ENCODE results near the gene NPPA. TPM values are rescaled to one million over a fixed set of nuclear protein-coding genes. Genes with fewer than 3 reads are reported as not detected.

Gene NPPA
- total RNA-seq, 1 donor from 2014 or later: not detected

- no peak overlapping the region for H3K4me3 Mint-ChIP-seq (ENCODE audit: unreplicated experiment)
- H3K9me3 Mint-ChIP-seq (ENCODE audit: low read depth): no peaks in the 10 kb centered on the region
- TF ChIP-seq CTCF (IDR thresholded peaks at IDR 0.05): no peak
- H3K27ac Mint-ChIP-seq (ENCODE audit: unreplicated experiment): no peak overlapping the region
- H3K4me1 Mint-ChIP-seq (ENCODE audit: low read depth): no peaks in the 10 kb centered on the region
- H3K36me3 Mint-ChIP-seq (ENCODE audit: low read depth): peaks cover 4% of the 10 kb centered on the region
- H3K27me3 Mint-ChIP-seq (ENCODE audit: low read depth): peaks cover 6% of the 10 kb centered on the region
- DNase-seq (ENCODE audit: low spot score): no peak
Measured at GRCh38 chr1:11851180-11851579, 3.6 kb upstream of the NPPA start.

- H3K36me3 Mint-ChIP-seq (ENCODE audit: low read depth): peaks cover 8% of the 10 kb centered on the region
- no peak overlapping the region for H3K27ac Mint-ChIP-seq (ENCODE audit: unreplicated experiment)
- H3K9me3 Mint-ChIP-seq (ENCODE audit: low read depth): no peaks in the 10 kb centered on the region
- peaks cover 6% of the 10 kb centered on the region for H3K27me3 Mint-ChIP-seq (ENCODE audit: low read depth)
- H3K4me1 Mint-ChIP-seq (ENCODE audit: low read depth): no peaks in the 10 kb centered on the region
- no peak overlapping the region for H3K4me3 Mint-ChIP-seq (ENCODE audit: unreplicated experiment)
- no peak for TF ChIP-seq CTCF (IDR thresholded peaks at IDR 0.05)
- no peak for DNase-seq (ENCODE audit: low spot score)
Measured at GRCh38 chr1:11850156-11850555, 2.6 kb upstream of the NPPA start.

GRCh38 chr1:11848373-11848700 lies 754 bp upstream of the NPPA start:
- peaks cover 3% of the 10 kb centered on the region for H3K27me3 Mint-ChIP-seq (ENCODE audit: low read depth)
- no peak for TF ChIP-seq CTCF (IDR thresholded peaks at IDR 0.05)
- no peak overlapping the region for H3K4me3 Mint-ChIP-seq (ENCODE audit: unreplicated experiment)
- peaks cover 20% of the 10 kb centered on the region for H3K36me3 Mint-ChIP-seq (ENCODE audit: low read depth)
- H3K27ac Mint-ChIP-seq (ENCODE audit: unreplicated experiment): no peak overlapping the region
- H3K4me1 Mint-ChIP-seq (ENCODE audit: low read depth): no peaks in the 10 kb centered on the region
- no peaks in the 10 kb centered on the region for H3K9me3 Mint-ChIP-seq (ENCODE audit: low read depth)
- no peak for DNase-seq (ENCODE audit: low spot score)

GRCh38 chr1:11845641-11846335 lies 1.8 kb downstream of the NPPA start:
- TF ChIP-seq CTCF (IDR thresholded peaks at IDR 0.05): no peak
- no peak overlapping the region for H3K27ac Mint-ChIP-seq (ENCODE audit: unreplicated experiment)
- no peak for DNase-seq (ENCODE audit: low spot score)
- peaks cover 11% of the 10 kb centered on the region for H3K4me1 Mint-ChIP-seq (ENCODE audit: low read depth)
- no peaks in the 10 kb centered on the region for H3K9me3 Mint-ChIP-seq (ENCODE audit: low read depth)
- H3K4me3 Mint-ChIP-seq (ENCODE audit: unreplicated experiment): no peak overlapping the region
- no peaks in the 10 kb centered on the region for H3K27me3 Mint-ChIP-seq (ENCODE audit: low read depth)
- peaks cover 32% of the 10 kb centered on the region for H3K36me3 Mint-ChIP-seq (ENCODE audit: low read depth)

- Mint-ChIP-seq H3K27me3 (ENCODE audit: low read depth) (no peaks in the 10 kb centered on the region), H3K9me3 (ENCODE audit: low read depth) (no peaks in the 10 kb centered on the region), H3K36me3 (ENCODE audit: low read depth) (peaks cover 47% of the 10 kb centered on the region), H3K4me3 (ENCODE audit: unreplicated experiment) (no peak overlapping the region), H3K4me1 (ENCODE audit: low read depth) (peaks cover 20% of the 10 kb centered on the region), H3K27ac (ENCODE audit: unreplicated experiment) (no peak overlapping the region)
- TF ChIP-seq CTCF (IDR thresholded peaks at IDR 0.05): no peak
- DNase-seq (ENCODE audit: low spot score): no peak
Measured at GRCh38 chr1:11842154-11843041, 5.2 kb downstream of the NPPA start.
